OCI-LY1 (cell line): Measurements from ENCODE around the gene FBXW4.
"Not testable (repeated sequence)": the region's sequence is repeated elsewhere in the genome, so short reads cannot be mapped to it uniquely, and the experiment has no call there.

ENCODE experiments used
- H2AFZ ChIP-seq: fragments of 200-600 bp; sonication (generic), shearing (Covaris generic); 2 replicates; pipeline ENCODE4 v1.6.0; 2014; ENCODE audit warnings: antibody characterized with exemption, mild to moderate bottlenecking, low read length
- H3F3A ChIP-seq: fragments of 200-600 bp; sonication (generic), shearing (Covaris generic); 2 replicates; pipeline ENCODE4 v1.6.0; 2014; ENCODE audit warnings: mild to moderate bottlenecking, antibody characterized with exemption, low read length, moderate library complexity; ENCODE audit not compliant: insufficient read depth
- H3K27ac ChIP-seq: fragments of 200-600 bp; sonication (generic); 2 replicates; pipeline ENCODE4 v1.5.1; 2014; ENCODE audit warnings: low read length, mixed run types, mild to moderate bottlenecking, low read depth; ENCODE audit not compliant: poor library complexity, severe bottlenecking
- H3K27me3 ChIP-seq: fragments of 200-600 bp; sonication (generic); 2 replicates; pipeline ENCODE4 v1.6.0; 2014; ENCODE audit warnings: antibody characterized with exemption, mild to moderate bottlenecking, low read length, moderate library complexity; ENCODE audit not compliant: insufficient read depth
- H3K36me3 ChIP-seq: fragments of 200-600 bp; sonication (generic); 2 replicates; pipeline ENCODE4 v1.6.1; 2014; ENCODE audit warnings: mild to moderate bottlenecking, antibody characterized with exemption, low read length, moderate library complexity, mixed read lengths; ENCODE audit not compliant: insufficient read depth
- H3K4me1 ChIP-seq: fragments of 200-600 bp; sonication (generic); 2 replicates; pipeline ENCODE4 v1.5.1; 2014; ENCODE audit warnings: mild to moderate bottlenecking, low read length, moderate library complexity; ENCODE audit not compliant: insufficient read depth, severe bottlenecking
- H3K4me2 ChIP-seq: fragments of 200-600 bp; sonication (generic), shearing (Covaris generic); 2 replicates; pipeline ENCODE4 v1.6.1; 2014; ENCODE audit warnings: low read length
- H3K4me3 ChIP-seq: fragments of 200-600 bp; sonication (generic); 2 replicates; pipeline ENCODE4 v1.5.1; 2014; ENCODE audit warnings: low read length, low read depth, mild to moderate bottlenecking, mixed read lengths; ENCODE audit not compliant: poor library complexity, severe bottlenecking
- H3K79me2 ChIP-seq: fragments of 200-600 bp; shearing (Covaris generic); 2 replicates; pipeline ENCODE4 v1.6.1; 2016; ENCODE audit warnings: mixed run types, low read length, mixed read lengths; ENCODE audit not compliant: insufficient read depth
- H3K9ac ChIP-seq: fragments of 200-600 bp; sonication (generic), shearing (Covaris generic); 2 replicates; pipeline ENCODE4 v1.6.1; 2014; ENCODE audit warnings: mild to moderate bottlenecking, low read length, mixed read lengths
- H3K9me2 ChIP-seq: fragments of 200-600 bp; sonication (generic), shearing (Covaris generic); 2 replicates; pipeline ENCODE4 v1.6.1; 2014; ENCODE audit warnings: low read depth, mild to moderate bottlenecking, low read length, mixed read lengths
- H3K9me3 ChIP-seq: fragments of 200-600 bp; shearing (Covaris generic); 2 replicates; pipeline ENCODE4 v1.6.1; 2014; ENCODE audit warnings: low read length, mixed read lengths
- H4K20me1 ChIP-seq: fragments of 200-600 bp; sonication (generic), shearing (Covaris generic); 2 replicates; pipeline ENCODE4 v1.6.0; 2016; ENCODE audit warnings: mild to moderate bottlenecking, low read length; ENCODE audit not compliant: insufficient read depth
- CTCF ChIP-seq: fragments of 200-600 bp; sonication (generic), shearing (Covaris generic); IDR thresholded peaks from 2 replicates; pipeline ENCODE4 v1.5.1; 2017; ENCODE audit warnings: mild to moderate bottlenecking, antibody characterized with exemption, low read length, moderate library complexity, mixed read lengths
- EZH2 ChIP-seq: fragments of 200-600 bp; sonication (generic), shearing (Covaris generic); IDR thresholded peaks from 2 replicates; pipeline ENCODE4 v1.8.0; 2017; ENCODE audit warnings: borderline replicate concordance, mixed run types, mild to moderate bottlenecking, antibody characterized with exemption, low read length, moderate library complexity, mixed read lengths

FBXW4 gene

GRCh38 chr10:101644002-101644401, 51.0 kb downstream of the FBXW4 start:
- Histone ChIP-seq H3K9ac (no peak overlapping the region), H3K4me1 (no peaks in the 10 kb centered on the region)
- TF ChIP-seq CTCF (no peak), EZH2 (no peak)

GRCh38 chr10:101643546-101643945, 51.4 kb downstream of the FBXW4 start:
- no peaks in the 10 kb centered on the region for H4K20me1 ChIP-seq
- H3K4me2 ChIP-seq = no peak overlapping the region
- H3K4me3 ChIP-seq = no peak overlapping the region
- no peaks in the 10 kb centered on the region for H3K4me1 ChIP-seq
- no peaks in the 10 kb centered on the region for H3K79me2 ChIP-seq
- no peak overlapping the region for H3K27ac ChIP-seq
- no peak for TF ChIP-seq EZH2
- TF ChIP-seq CTCF = no peak
- H3K36me3 ChIP-seq = peaks cover 5% of the 10 kb centered on the region
- H3K9ac ChIP-seq = no peak overlapping the region
- no peaks in the 10 kb centered on the region for H3K27me3 ChIP-seq
- H3K9me3 ChIP-seq = no peaks in the 10 kb centered on the region
- H3K9me2 ChIP-seq = no peaks in the 10 kb centered on the region
- H2AFZ ChIP-seq = no peak overlapping the region
- H3F3A ChIP-seq = no peaks in the 10 kb centered on the region

More at GRCh38 chr10:101644002-101644401, 51.0 kb downstream of the FBXW4 start:
- Histone ChIP-seq H4K20me1 (no peaks in the 10 kb centered on the region), H3K79me2 (no peaks in the 10 kb centered on the region), H3K27ac (no peak overlapping the region), H3K9me2 (no peaks in the 10 kb centered on the region), H3K36me3 (peaks cover 5% of the 10 kb centered on the region; the same call in 1 of the 2 replicates), H3K4me2 (no peak overlapping the region), H3K9me3 (no peaks in the 10 kb centered on the region), H3K4me3 (no peak overlapping the region), H3K27me3 (no peaks in the 10 kb centered on the region), H2AFZ (no peak overlapping the region), H3F3A (no peaks in the 10 kb centered on the region)

GRCh38 chr10:101639141-101639900, 55.6 kb downstream of the FBXW4 start:
- no peaks in the 10 kb centered on the region for H3K4me1 ChIP-seq
- no peak for TF ChIP-seq CTCF
- no peak for TF ChIP-seq EZH2
- no peaks in the 10 kb centered on the region for H3K27me3 ChIP-seq
- H4K20me1 ChIP-seq = no peaks in the 10 kb centered on the region
- H3K4me3 ChIP-seq = no peak overlapping the region
- no peaks in the 10 kb centered on the region for H3F3A ChIP-seq
- no peak overlapping the region for H3K9ac ChIP-seq
- peaks cover 10% of the 10 kb centered on the region for H3K36me3 ChIP-seq
- H3K27ac ChIP-seq = no peak overlapping the region
- no peak overlapping the region for H3K4me2 ChIP-seq
- H2AFZ ChIP-seq = no peak overlapping the region
- no peaks in the 10 kb centered on the region for H3K9me3 ChIP-seq
- H3K79me2 ChIP-seq = no peaks in the 10 kb centered on the region
- H3K9me2 ChIP-seq = no peaks in the 10 kb centered on the region

GRCh38 chr10:101633510-101633909, 61.5 kb downstream of the FBXW4 start:
- not testable (repeated sequence) for H3K9me2 ChIP-seq, H3K27ac ChIP-seq, H3K4me3 ChIP-seq, H4K20me1 ChIP-seq, H3K27me3 ChIP-seq, H3K9ac ChIP-seq, H2AFZ ChIP-seq, H3K79me2 ChIP-seq, H3K4me1 ChIP-seq, H3K4me2 ChIP-seq, H3F3A ChIP-seq, H3K36me3 ChIP-seq, H3K9me3 ChIP-seq
